CD14-positive monocyte (primary cell): ENCODE data around the gene TEDC1. TPM values are rescaled to one million over a fixed set of nuclear protein-coding genes. Genes with fewer than 3 reads are reported as not detected.
A peak's percentile ranks its signal among the peaks of the same experiment; 100 is the strongest.

ENCODE experiments used
- DNase-seq, 3 donors: peaks; one replicate each; pipeline ENCODE4 v3.0.0-alpha.2; 2011 to 2022
- H2AFZ ChIP-seq: 2 replicates; pipeline ENCODE4 v1.6.0; 2012; ENCODE audit warnings: mild to moderate bottlenecking, low read depth, low read length, inconsistent platforms; ENCODE audit not compliant: insufficient read depth, poor library complexity, severe bottlenecking
- H3K27ac ChIP-seq, 2 donors: 1 replicate in 1 of 2; 2 replicates in 1 of 2; pipeline ENCODE4 v1.5.1; 2012 to 2013; ENCODE audit warnings: low read length in 2 of 2, control low read depth in 1 of 2, inconsistent platforms in 1 of 2, low read depth in 1 of 2, mild to moderate bottlenecking in 1 of 2
- H3K27me3 ChIP-seq, 2 donors: one replicate each; pipeline versions ENCODE4 v1.6.0 to v1.6.1; 2011 to 2013; ENCODE audit warnings: low read length in 2 of 2; ENCODE audit not compliant: control insufficient read depth in 2 of 2, insufficient read depth in 2 of 2
- H3K36me3 ChIP-seq, 2 donors: replicated peaks in 1 of 2; 1 replicate in 1 of 2; 2 replicates in 1 of 2; pipeline versions ENCODE4 v1.5.1 to v1.6.1; 2012 to 2013; ENCODE audit warnings: low read length in 2 of 2, control low read depth in 1 of 2, inconsistent platforms in 1 of 2, mild to moderate bottlenecking in 1 of 2; ENCODE audit not compliant: insufficient read depth in 2 of 2, control insufficient read depth in 1 of 2
- H3K4me1 ChIP-seq, 2 donors: 1 replicate in 1 of 2; 2 replicates in 1 of 2; pipeline versions ENCODE4 v1.5.1 to v1.6.1; 2012 to 2013; ENCODE audit warnings: low read length in 2 of 2, control low read depth in 1 of 2, inconsistent platforms in 1 of 2, mild to moderate bottlenecking in 1 of 2, moderate library complexity in 1 of 2; ENCODE audit not compliant: insufficient read depth in 2 of 2, control insufficient read depth in 1 of 2
- H3K4me2 ChIP-seq: replicated peaks from 2 replicates; pipeline ENCODE3; 2012; ENCODE audit warnings: low read length, moderate library complexity, mild to moderate bottlenecking; ENCODE audit not compliant: poor library complexity, severe bottlenecking; ENCODE audit errors: extremely low read depth
- H3K4me3 ChIP-seq, 3 experiments: fragments of 200-600 bp in 1 of 3; sonication (generic) in 1 of 3; replicated peaks in 1 of 3; 1 replicate in 2 of 3; 2 replicates in 1 of 3; pipeline ENCODE4 v1.5.1; 2011 to 2013; ENCODE audit warnings: low read length in 3 of 3, mild to moderate bottlenecking in 3 of 3, control low read depth in 2 of 3, low read depth in 2 of 3, inconsistent platforms in 1 of 3, moderate library complexity in 1 of 3
- H3K79me2 ChIP-seq: 2 replicates; pipeline ENCODE4 v1.6.0; 2012; ENCODE audit warnings: mild to moderate bottlenecking, control low read depth, inconsistent platforms, low read length, moderate library complexity; ENCODE audit not compliant: insufficient read depth
- H3K9ac ChIP-seq: 2 replicates; pipeline ENCODE4 v1.6.0; 2017; ENCODE audit warnings: low read length, mild to moderate bottlenecking; ENCODE audit not compliant: insufficient read depth, poor library complexity, severe bottlenecking
- H3K9me3 ChIP-seq, 2 donors: replicated peaks in 1 of 2; 1 replicate in 1 of 2; 2 replicates in 1 of 2; pipeline versions ENCODE4 v1.5.1 to v1.6.1; 2012 to 2013; ENCODE audit warnings: low read length in 2 of 2, control low read depth in 1 of 2; ENCODE audit not compliant: control insufficient read depth in 1 of 2, insufficient read depth in 1 of 2
- H4K20me1 ChIP-seq: 2 replicates; pipeline ENCODE4 v1.6.0; 2012; ENCODE audit warnings: mild to moderate bottlenecking, low read length, control low read depth, moderate library complexity; ENCODE audit not compliant: insufficient read depth
- H3K27ac Mint-ChIP-seq, 7 donors: one replicate each; pipeline ENCODE4 v1.8.0; 2020; ENCODE audit warnings: mild to moderate bottlenecking in 7 of 7, mixed read lengths in 7 of 7, moderate library complexity in 6 of 7, inconsistent platforms in 2 of 7
- H3K27me3 Mint-ChIP-seq, 3 donors: one replicate each; pipeline ENCODE4 v1.8.0; 2021 to 2022; ENCODE audit warnings: low read depth in 3 of 3, mild to moderate bottlenecking in 3 of 3, mixed read lengths in 3 of 3, moderate library complexity in 3 of 3, inconsistent platforms in 1 of 3
- H3K36me3 Mint-ChIP-seq, 2 donors: one replicate each; pipeline ENCODE4 v1.8.0; 2020; ENCODE audit warnings: mixed read lengths in 2 of 2, inconsistent platforms in 1 of 2, mild to moderate bottlenecking in 1 of 2
- H3K4me1 Mint-ChIP-seq: one replicate; pipeline ENCODE4 v1.8.0; 2020; ENCODE audit warnings: mild to moderate bottlenecking, mixed read lengths
- H3K4me3 Mint-ChIP-seq, 2 donors: one replicate each; pipeline ENCODE4 v1.8.0; 2020; ENCODE audit warnings: mild to moderate bottlenecking in 2 of 2, mixed read lengths in 2 of 2, moderate library complexity in 1 of 2
- H3K9me3 Mint-ChIP-seq, 7 donors: one replicate each; pipeline ENCODE4 v1.8.0; 2020 to 2022; ENCODE audit warnings: mixed read lengths in 7 of 7, mild to moderate bottlenecking in 6 of 7, moderate library complexity in 6 of 7, inconsistent platforms in 2 of 7
- WGBS: methylation state at CpG from one replicate; pipeline ENCODE4 v1.1.5; 2013; ENCODE audit warnings: missing lambda C conversion rate; ENCODE audit not compliant: insufficient coverage; 5-methylcytosine and 5-hydroxymethylcytosine counted together
- intact Hi-C, 2 donors: fragments of 100-400 bp; cut with micrococcal nuclease; formaldehyde crosslinking; loops; one replicate each; pipeline versions ENCODE4 v1.15.0 to v1.15.1; 2023
- polyA plus RNA-seq, 3 donors: library from polyadenylated mRNA; depleted of rRNA in 1 of 3; unstranded in 2 of 3; stranded (reverse) in 1 of 3; fragments of 300-500 nt in 2 of 3; fragments of >200 nt in 1 of 3; fragmentation: Illumina TruSeq in 2 of 3; gene quantifications; 1 replicate in 2 of 3; 2 replicates in 1 of 3; pipeline ENCODE4 v1.2.3, GENCODE V29; 2012 to 2021
- TF ChIP-seq, protein P1 (sequence below): fragments of 200-600 bp; IDR thresholded peaks from one replicate; pipeline ENCODE4 v1.8.0; 2022; ENCODE audit warnings: antibody characterized with exemption, mild to moderate bottlenecking

Gene TEDC1
- polyA plus RNA-seq, 3 donors: 7.8 to 23.4 (median 9.0) TPM

DNA sequence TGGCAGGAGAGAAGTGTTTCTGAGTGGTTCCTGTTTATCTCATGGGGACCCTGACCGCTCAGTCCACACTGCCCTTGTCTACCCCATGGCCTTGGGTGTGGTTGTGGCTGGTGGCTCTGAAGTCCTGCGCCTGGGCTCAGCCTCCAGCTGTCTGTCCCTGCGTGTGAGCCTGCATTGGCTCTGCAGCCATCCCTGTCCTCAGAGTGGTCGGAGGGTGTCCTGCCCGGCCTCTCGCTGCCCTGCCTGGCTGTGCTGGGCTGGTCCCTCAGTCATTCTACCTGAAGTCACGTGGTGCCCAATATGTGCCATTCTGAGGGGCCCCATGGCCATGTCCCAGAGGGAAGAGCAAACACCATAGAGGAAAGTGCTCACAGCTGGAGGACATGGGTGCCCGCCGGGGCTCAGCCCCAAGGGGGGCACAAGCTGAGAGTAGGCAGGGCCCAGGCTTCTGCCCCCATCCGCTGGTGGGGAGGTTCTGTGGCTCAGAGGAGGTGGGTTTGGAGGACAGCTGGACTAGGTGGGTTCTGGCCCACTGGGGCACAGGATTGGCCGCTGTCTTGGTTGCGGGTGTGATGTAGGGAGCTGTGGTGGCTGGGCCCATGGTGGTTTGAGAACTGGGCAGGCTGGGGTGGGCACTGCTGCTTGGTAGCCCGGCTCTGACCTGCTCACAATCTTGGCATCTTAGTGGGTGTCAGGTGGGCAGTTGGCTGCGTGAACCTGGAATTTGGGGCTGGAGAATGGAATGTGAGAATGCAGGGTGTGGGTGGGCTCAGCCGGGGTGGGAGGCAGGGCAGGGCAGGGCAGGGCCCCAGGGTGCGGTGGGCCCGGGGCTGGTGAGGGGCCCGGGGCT, 11.6 kb downstream of the TEDC1 start:
- Mint-ChIP-seq H3K4me1 (no peaks in the 10 kb centered on the region), H3K4me3 (no peak overlapping the region), H3K36me3 (peaks cover 2 to 15% of the 10 kb centered on the region in 2 donors), H3K9me3 (no peaks in the 10 kb centered on the region), H3K27me3 (peaks cover 16 to 25% (median 16%) of the 10 kb centered on the region in 3 donors), H3K27ac (peak overlapping the region in 1 of 7 donors; percentile 56)
- Histone ChIP-seq H2AFZ (no peak overlapping the region), H3K27me3 (peaks cover 0 to 4% of the 10 kb centered on the region in 2 donors), H3K9ac (no peak overlapping the region), H3K4me3 (no peak overlapping the region), H3K27ac (no peak overlapping the region), H3K36me3 (peaks cover 3 to 10% of the 10 kb centered on the region in 2 donors), H3K4me1 (no peaks in the 10 kb centered on the region), H3K9me3 (no peaks in the 10 kb centered on the region), H3K4me2 (no peak overlapping the region), H4K20me1 (no peaks in the 10 kb centered on the region), H3K79me2 (no peaks in the 10 kb centered on the region)
- TF ChIP-seq, protein P1, sequence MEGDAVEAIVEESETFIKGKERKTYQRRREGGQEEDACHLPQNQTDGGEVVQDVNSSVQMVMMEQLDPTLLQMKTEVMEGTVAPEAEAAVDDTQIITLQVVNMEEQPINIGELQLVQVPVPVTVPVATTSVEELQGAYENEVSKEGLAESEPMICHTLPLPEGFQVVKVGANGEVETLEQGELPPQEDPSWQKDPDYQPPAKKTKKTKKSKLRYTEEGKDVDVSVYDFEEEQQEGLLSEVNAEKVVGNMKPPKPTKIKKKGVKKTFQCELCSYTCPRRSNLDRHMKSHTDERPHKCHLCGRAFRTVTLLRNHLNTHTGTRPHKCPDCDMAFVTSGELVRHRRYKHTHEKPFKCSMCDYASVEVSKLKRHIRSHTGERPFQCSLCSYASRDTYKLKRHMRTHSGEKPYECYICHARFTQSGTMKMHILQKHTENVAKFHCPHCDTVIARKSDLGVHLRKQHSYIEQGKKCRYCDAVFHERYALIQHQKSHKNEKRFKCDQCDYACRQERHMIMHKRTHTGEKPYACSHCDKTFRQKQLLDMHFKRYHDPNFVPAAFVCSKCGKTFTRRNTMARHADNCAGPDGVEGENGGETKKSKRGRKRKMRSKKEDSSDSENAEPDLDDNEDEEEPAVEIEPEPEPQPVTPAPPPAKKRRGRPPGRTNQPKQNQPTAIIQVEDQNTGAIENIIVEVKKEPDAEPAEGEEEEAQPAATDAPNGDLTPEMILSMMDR: no peak
- intact Hi-C loops: no loop called here
- no peak for DNase-seq
- WGBS: 92% methylated on average over 15 of the region's 18 CpGs

DNA sequence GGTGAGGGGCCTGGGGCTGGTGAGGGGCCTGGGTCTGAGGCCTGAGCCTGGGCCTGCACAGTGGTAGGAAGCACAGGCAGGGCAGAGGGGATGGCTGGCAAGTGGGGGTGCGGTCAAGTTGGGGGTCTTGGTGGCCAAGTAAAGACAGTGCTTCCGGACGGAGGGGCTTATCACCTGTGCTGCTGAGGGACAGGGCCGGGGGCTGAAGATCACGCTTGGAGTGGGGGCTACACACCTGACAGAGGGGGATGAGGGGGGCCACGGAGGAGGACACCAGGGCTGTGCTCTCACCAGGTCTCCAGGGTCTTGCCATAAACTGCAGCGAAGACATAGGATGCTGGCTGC, 12.2 kb downstream of the TEDC1 start:
- Mint-ChIP-seq H3K9me3 (no peaks in the 10 kb centered on the region), H3K27ac (peak overlapping the region in 1 of 7 donors; percentile 11), H3K27me3 (peaks cover 21 to 30% (median 22%) of the 10 kb centered on the region in 3 donors), H3K36me3 (peaks cover 0 to 9% of the 10 kb centered on the region in 2 donors), H3K4me1 (no peaks in the 10 kb centered on the region), H3K4me3 (no peak overlapping the region)
- H4K20me1 ChIP-seq: no peaks in the 10 kb centered on the region
- 95% methylated on average over 7 of the region's 7 CpGs for WGBS
- H3K4me3 ChIP-seq: no peak overlapping the region
- no peak overlapping the region for H3K27ac ChIP-seq
- no peak overlapping the region for H2AFZ ChIP-seq
- H3K9me3 ChIP-seq: no peaks in the 10 kb centered on the region
- no peak for DNase-seq
- peaks cover under 1 to 4% of the 10 kb centered on the region in 2 donors for H3K36me3 ChIP-seq
- peaks cover 0 to 4% of the 10 kb centered on the region in 2 donors for H3K27me3 ChIP-seq
- H3K79me2 ChIP-seq: no peaks in the 10 kb centered on the region
- no peaks in the 10 kb centered on the region for H3K4me1 ChIP-seq
- no peak overlapping the region for H3K4me2 ChIP-seq
- intact Hi-C loops: no loop called here
- TF ChIP-seq, protein P1: no peak
- H3K9ac ChIP-seq: no peak overlapping the region
